Epidermal melanocyte (primary cell): Measurements from ENCODE around the gene KATNB1.

ENCODE experiments used
- DNase-seq: peaks from one replicate; pipeline ENCODE4 v3.0.0; 2011; ENCODE audit warnings: low spot score; ENCODE audit not compliant: insufficient read length

The KATNB1 gene

GRCh38 chr16:57735755-57736418 lies at the start of gene KATNB1:
TSS of gene KATNB1 (plus strand) at chr16:57735770. CDS start at chr16:57737244, 1,474 bp downstream.
- no peak for DNase-seq

- DNase-seq: no peak
Measured at GRCh38 chr16:57686577-57686976, 49.0 kb upstream of the KATNB1 start.

GRCh38 chr16:57687363-57687929 lies 48.1 kb upstream of the KATNB1 start:
- DNase-seq: no peak

GRCh38 chr16:57688487-57688986 lies 47.0 kb upstream of the KATNB1 start:
- DNase-seq: no peak

- DNase-seq: no peak
Measured at GRCh38 chr16:57688987-57689761, 46.4 kb upstream of the KATNB1 start.

- no peak for DNase-seq
Measured at GRCh38 chr16:57689762-57690558, 45.6 kb upstream of the KATNB1 start.

GRCh38 chr16:57690782-57691471 lies 44.6 kb upstream of the KATNB1 start:
- no peak for DNase-seq

GRCh38 chr16:57692636-57693035 lies 42.9 kb upstream of the KATNB1 start:
- no peak for DNase-seq

GRCh38 chr16:57693550-57693949 lies 42.0 kb upstream of the KATNB1 start:
- DNase-seq: no peak

GRCh38 chr16:57694231-57694724 lies 41.3 kb upstream of the KATNB1 start:
- DNase-seq: no peak

- DNase-seq: no peak
Measured at GRCh38 chr16:57694725-57695679, 40.6 kb upstream of the KATNB1 start, which contains the start of gene DRC7. TSS of gene DRC7 (plus strand) at chr16:57694806. CDS start at chr16:57697950, 3,144 bp downstream.

GRCh38 chr16:57695680-57696069 lies 39.9 kb upstream of the KATNB1 start:
- no peak for DNase-seq

GRCh38 chr16:57696240-57696639 lies 39.3 kb upstream of the KATNB1 start:
- DNase-seq: no peak

GRCh38 chr16:57697896-57698537 lies 37.6 kb upstream of the KATNB1 start:
- DNase-seq: no peak

GRCh38 chr16:57698812-57699405 lies 36.7 kb upstream of the KATNB1 start:
- DNase-seq: no peak

- no peak for DNase-seq
Measured at GRCh38 chr16:57699481-57699880, 36.1 kb upstream of the KATNB1 start.

- no peak for DNase-seq
Measured at GRCh38 chr16:57699899-57700298, 35.7 kb upstream of the KATNB1 start.

- DNase-seq: no peak
Measured at GRCh38 chr16:57700781-57701551, 34.6 kb upstream of the KATNB1 start.
